ENCODE results near the gene SOX8.

- TF ChIP-seq, protein P1, sequence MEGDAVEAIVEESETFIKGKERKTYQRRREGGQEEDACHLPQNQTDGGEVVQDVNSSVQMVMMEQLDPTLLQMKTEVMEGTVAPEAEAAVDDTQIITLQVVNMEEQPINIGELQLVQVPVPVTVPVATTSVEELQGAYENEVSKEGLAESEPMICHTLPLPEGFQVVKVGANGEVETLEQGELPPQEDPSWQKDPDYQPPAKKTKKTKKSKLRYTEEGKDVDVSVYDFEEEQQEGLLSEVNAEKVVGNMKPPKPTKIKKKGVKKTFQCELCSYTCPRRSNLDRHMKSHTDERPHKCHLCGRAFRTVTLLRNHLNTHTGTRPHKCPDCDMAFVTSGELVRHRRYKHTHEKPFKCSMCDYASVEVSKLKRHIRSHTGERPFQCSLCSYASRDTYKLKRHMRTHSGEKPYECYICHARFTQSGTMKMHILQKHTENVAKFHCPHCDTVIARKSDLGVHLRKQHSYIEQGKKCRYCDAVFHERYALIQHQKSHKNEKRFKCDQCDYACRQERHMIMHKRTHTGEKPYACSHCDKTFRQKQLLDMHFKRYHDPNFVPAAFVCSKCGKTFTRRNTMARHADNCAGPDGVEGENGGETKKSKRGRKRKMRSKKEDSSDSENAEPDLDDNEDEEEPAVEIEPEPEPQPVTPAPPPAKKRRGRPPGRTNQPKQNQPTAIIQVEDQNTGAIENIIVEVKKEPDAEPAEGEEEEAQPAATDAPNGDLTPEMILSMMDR (conservative IDR thresholded peaks at IDR 0.05; ENCODE audit: low read depth, low read length) = no peak
- no peak for TF ChIP-seq EZH2 (IDR thresholded peaks at IDR 0.05; ENCODE audit: borderline replicate concordance, low read depth, low read length, poor library complexity, severe bottlenecking)
Measured at GRCh38 chr16:979859-980594, 1.5 kb upstream of the SOX8 start.
